Astrocyte (in vitro differentiated cells and primary cell): ENCODE data around the gene PAK4. TPM values are rescaled to one million over a fixed set of nuclear protein-coding genes. Genes with fewer than 3 reads are reported as not detected.

ENCODE experiments used
- DNase-seq: peaks from one replicate; pipeline ENCODE4 v3.0.0-alpha.2; 2010; ENCODE audit warnings: low read depth
- FAIRE-seq: peaks from 2 replicates; lab custom pipeline; 2011; peaks lifted over from hg19 to GRCh38; lab: Jason Lieb, UNC
- H2AFZ ChIP-seq: 2 replicates; pipeline ENCODE4 v1.6.0; 2012; ENCODE audit warnings: low read depth, low read length, inconsistent platforms
- H3K27ac ChIP-seq: 2 replicates; pipeline ENCODE4 v1.5.1; 2011; ENCODE audit warnings: low read depth, low read length, inconsistent platforms
- H3K27me3 ChIP-seq: 2 replicates; pipeline ENCODE4 v1.6.0; 2011; ENCODE audit warnings: low read length, inconsistent platforms; ENCODE audit not compliant: insufficient read depth
- H3K36me3 ChIP-seq: 2 replicates; pipeline ENCODE4 v1.5.1; 2011; ENCODE audit warnings: low read length, inconsistent platforms; ENCODE audit not compliant: insufficient read depth
- H3K4me1 ChIP-seq: 2 replicates; pipeline ENCODE4 v1.5.1; 2011; ENCODE audit warnings: low read length, inconsistent platforms; ENCODE audit not compliant: insufficient read depth
- H3K4me2 ChIP-seq: 2 replicates; pipeline ENCODE4 v1.6.0; 2012; ENCODE audit warnings: low read length, inconsistent platforms
- H3K4me3 ChIP-seq: 2 replicates; pipeline ENCODE4 v1.5.1; 2011; ENCODE audit warnings: low read depth, mild to moderate bottlenecking, low read length, inconsistent platforms; ENCODE audit not compliant: insufficient read depth
- H3K79me2 ChIP-seq: 2 replicates; pipeline ENCODE4 v1.6.0; 2012; ENCODE audit warnings: mild to moderate bottlenecking, low read length, inconsistent platforms; ENCODE audit not compliant: insufficient read depth
- H3K9ac ChIP-seq: 2 replicates; pipeline ENCODE4 v1.6.0; 2012; ENCODE audit warnings: mild to moderate bottlenecking, low read length, inconsistent platforms
- H3K9me3 ChIP-seq: 2 replicates; pipeline ENCODE4 v1.5.1; 2012; ENCODE audit warnings: low read depth, mild to moderate bottlenecking, low read length, inconsistent platforms; ENCODE audit not compliant: insufficient read depth
- H4K20me1 ChIP-seq: 2 replicates; pipeline ENCODE4 v1.6.0; 2012; ENCODE audit warnings: low read length, inconsistent platforms; ENCODE audit not compliant: insufficient read depth
- H3K27ac Mint-ChIP-seq: one replicate; pipeline ENCODE4 v1.8.0; 2021; ENCODE audit warnings: mild to moderate bottlenecking, mixed read lengths; ENCODE audit not compliant: unreplicated experiment
- H3K27me3 Mint-ChIP-seq: one replicate; pipeline ENCODE4 v1.8.0; 2021; ENCODE audit warnings: low read depth, mixed read lengths; ENCODE audit not compliant: unreplicated experiment
- H3K36me3 Mint-ChIP-seq: one replicate; pipeline ENCODE4 v1.8.0; 2021; ENCODE audit warnings: low read depth, mixed read lengths; ENCODE audit not compliant: unreplicated experiment
- H3K4me1 Mint-ChIP-seq: one replicate; pipeline ENCODE4 v1.8.0; 2021; ENCODE audit warnings: low read depth, mixed read lengths; ENCODE audit not compliant: unreplicated experiment
- H3K4me3 Mint-ChIP-seq: one replicate; pipeline ENCODE4 v1.8.0; 2021; ENCODE audit warnings: mild to moderate bottlenecking, moderate library complexity, mixed read lengths; ENCODE audit not compliant: unreplicated experiment
- H3K9me3 Mint-ChIP-seq: one replicate; pipeline ENCODE4 v1.8.0; 2021; ENCODE audit warnings: mild to moderate bottlenecking, mixed read lengths; ENCODE audit not compliant: unreplicated experiment
- EZH2 ChIP-seq: IDR thresholded peaks from 2 replicates; pipeline ENCODE4 v1.6.1; 2012; ENCODE audit warnings: mild to moderate bottlenecking, low read length, inconsistent platforms; ENCODE audit not compliant: insufficient read depth
- total RNA-seq: library from RNA; stranded (reverse); gene quantifications from 2 replicates; pipeline ENCODE4 v1.2.1, GENCODE V29; 2021
- TF ChIP-seq, protein P1 (sequence below): IDR thresholded peaks from 2 replicates; pipeline ENCODE4 v1.5.1; 2011; ENCODE audit warnings: low read depth, mild to moderate bottlenecking, inconsistent platforms, low read length, moderate library complexity; ENCODE audit not compliant: insufficient read depth

The PAK4 gene
- total RNA-seq, 1 donor from 2014 or later: 48.0 TPM

DNA sequence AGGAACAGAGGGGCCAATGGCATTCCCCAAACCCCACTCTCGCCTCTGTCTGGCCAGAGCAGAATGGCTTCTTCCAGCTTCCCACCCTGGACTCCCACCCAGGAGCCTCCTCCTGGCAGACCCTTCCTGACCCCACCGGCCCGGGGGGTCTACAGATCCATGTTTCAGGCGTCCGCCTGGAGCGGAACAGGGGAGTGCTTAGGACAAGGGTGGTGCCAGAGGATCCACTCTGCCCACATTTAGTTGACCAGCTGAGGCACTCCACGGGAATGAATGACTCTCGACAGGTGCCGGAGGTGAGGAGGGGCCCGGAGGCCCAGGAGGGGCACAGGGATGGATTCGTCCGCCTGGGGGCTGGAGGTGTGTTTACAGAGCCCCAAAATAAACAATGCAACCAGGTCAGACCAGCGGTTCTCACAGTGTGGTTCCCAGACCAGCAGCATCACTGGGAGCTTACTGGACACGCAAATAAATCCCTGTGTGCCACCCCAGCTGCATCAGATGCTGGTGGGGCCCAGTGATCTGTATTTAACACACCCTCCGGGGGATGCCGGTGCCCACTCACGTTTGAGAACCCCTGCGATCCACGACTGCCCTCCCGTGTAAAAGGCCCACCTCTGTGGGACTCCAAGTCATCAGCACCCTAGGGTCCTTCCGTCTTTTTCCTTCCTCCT is 56.1 kb downstream of the PAK4 start:
- no peak overlapping the region for H3K4me3 ChIP-seq
- H3K4me2 ChIP-seq: no peak overlapping the region
- Mint-ChIP-seq H3K27ac (no peak overlapping the region), H3K36me3 (peaks cover 8% of the 10 kb centered on the region), H3K27me3 (no peaks in the 10 kb centered on the region), H3K4me3 (no peak overlapping the region), H3K4me1 (no peaks in the 10 kb centered on the region), H3K9me3 (peaks cover 3% of the 10 kb centered on the region)
- no peak overlapping the region for H3K27ac ChIP-seq
- TF ChIP-seq EZH2: no peak
- TF ChIP-seq, protein P1, sequence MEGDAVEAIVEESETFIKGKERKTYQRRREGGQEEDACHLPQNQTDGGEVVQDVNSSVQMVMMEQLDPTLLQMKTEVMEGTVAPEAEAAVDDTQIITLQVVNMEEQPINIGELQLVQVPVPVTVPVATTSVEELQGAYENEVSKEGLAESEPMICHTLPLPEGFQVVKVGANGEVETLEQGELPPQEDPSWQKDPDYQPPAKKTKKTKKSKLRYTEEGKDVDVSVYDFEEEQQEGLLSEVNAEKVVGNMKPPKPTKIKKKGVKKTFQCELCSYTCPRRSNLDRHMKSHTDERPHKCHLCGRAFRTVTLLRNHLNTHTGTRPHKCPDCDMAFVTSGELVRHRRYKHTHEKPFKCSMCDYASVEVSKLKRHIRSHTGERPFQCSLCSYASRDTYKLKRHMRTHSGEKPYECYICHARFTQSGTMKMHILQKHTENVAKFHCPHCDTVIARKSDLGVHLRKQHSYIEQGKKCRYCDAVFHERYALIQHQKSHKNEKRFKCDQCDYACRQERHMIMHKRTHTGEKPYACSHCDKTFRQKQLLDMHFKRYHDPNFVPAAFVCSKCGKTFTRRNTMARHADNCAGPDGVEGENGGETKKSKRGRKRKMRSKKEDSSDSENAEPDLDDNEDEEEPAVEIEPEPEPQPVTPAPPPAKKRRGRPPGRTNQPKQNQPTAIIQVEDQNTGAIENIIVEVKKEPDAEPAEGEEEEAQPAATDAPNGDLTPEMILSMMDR: no peak
- H3K27me3 ChIP-seq: no peaks in the 10 kb centered on the region
- peaks cover 3% of the 10 kb centered on the region for H3K36me3 ChIP-seq
- no peaks in the 10 kb centered on the region for H3K4me1 ChIP-seq
- no peaks in the 10 kb centered on the region for H4K20me1 ChIP-seq
- FAIRE-seq: no peak
- no peaks in the 10 kb centered on the region for H3K9me3 ChIP-seq
- H2AFZ ChIP-seq: no peak overlapping the region
- no peaks in the 10 kb centered on the region for H3K79me2 ChIP-seq
- DNase-seq: no peak
- H3K9ac ChIP-seq: no peak overlapping the region

GRCh38 chr19:39182174-39182505 is 56.6 kb downstream of the PAK4 start:
- H3K9ac ChIP-seq: no peak overlapping the region
- no peak overlapping the region for H3K27ac ChIP-seq
- TF ChIP-seq, protein P1: no peak
- TF ChIP-seq EZH2: no peak
- DNase-seq (no peak), FAIRE-seq (no peak)
- peaks cover 3% of the 10 kb centered on the region for H3K9me3 Mint-ChIP-seq
- no peak overlapping the region for H3K4me2 ChIP-seq
- no peaks in the 10 kb centered on the region for H3K79me2 ChIP-seq
- peaks cover 3% of the 10 kb centered on the region for H3K36me3 ChIP-seq
- no peak overlapping the region for H3K4me3 ChIP-seq
- H3K9me3 ChIP-seq: no peaks in the 10 kb centered on the region
- H3K4me1 Mint-ChIP-seq: no peaks in the 10 kb centered on the region
- H3K27me3 Mint-ChIP-seq: no peaks in the 10 kb centered on the region
- H3K36me3 Mint-ChIP-seq: peaks cover 8% of the 10 kb centered on the region
- H3K4me3 Mint-ChIP-seq: no peak overlapping the region
- no peaks in the 10 kb centered on the region for H4K20me1 ChIP-seq
- H2AFZ ChIP-seq: no peak overlapping the region
- no peak overlapping the region for H3K27ac Mint-ChIP-seq
- H3K27me3 ChIP-seq: no peaks in the 10 kb centered on the region
- no peaks in the 10 kb centered on the region for H3K4me1 ChIP-seq

GRCh38 chr19:39183104-39183503 is 57.5 kb downstream of the PAK4 start:
- Mint-ChIP-seq H3K4me3 (no peak overlapping the region), H3K27ac (no peak overlapping the region), H3K36me3 (peaks cover 8% of the 10 kb centered on the region), H3K4me1 (no peaks in the 10 kb centered on the region), H3K27me3 (no peaks in the 10 kb centered on the region), H3K9me3 (peaks cover 4% of the 10 kb centered on the region)
- Histone ChIP-seq H3K79me2 (no peaks in the 10 kb centered on the region), H3K27me3 (no peaks in the 10 kb centered on the region), H3K9ac (no peak overlapping the region), H3K4me3 (no peak overlapping the region), H3K9me3 (no peaks in the 10 kb centered on the region), H2AFZ (no peak overlapping the region), H3K36me3 (peaks cover 3% of the 10 kb centered on the region), H4K20me1 (no peaks in the 10 kb centered on the region), H3K4me1 (no peaks in the 10 kb centered on the region), H3K4me2 (no peak overlapping the region), H3K27ac (no peak overlapping the region)
- DNase-seq (no peak), FAIRE-seq (no peak)
- no peak for TF ChIP-seq EZH2
- TF ChIP-seq, protein P1: no peak
